Activated gamma-delta T cell treated with Interleukin-2 at 50 U/mL for 16 hours (primary cell): ENCODE data around the gene MRPL20.
A peak's percentile ranks its signal among the peaks of the same experiment; 100 is the strongest.
"Not testable (repeated sequence)": the region's sequence is repeated elsewhere in the genome, so short reads cannot be mapped to it uniquely, and the experiment has no call there.

ENCODE experiments used
- DNase-seq: peaks from one replicate; pipeline ENCODE4 v3.0.0-alpha.2; 2020

The MRPL20 gene

GRCh38 chr1:1380860-1381259 lies 26.2 kb downstream of the MRPL20 start:
- DNase-seq, result no peak

GRCh38 chr1:1377540-1378205 lies 29.4 kb downstream of the MRPL20 start:
- no peak for DNase-seq

- DNase-seq, result no peak
Measured at GRCh38 chr1:1376551-1377226, 30.4 kb downstream of the MRPL20 start.

- peak; percentile 95 for DNase-seq
Measured at GRCh38 chr1:1374929-1375662, 32.0 kb downstream of the MRPL20 start, which contains the start of gene AURKAIP1. AURKAIP1 (minus strand) TSS chr1:1375207; CDS start chr1:1374756, 451 bp downstream.

- peak; percentile 6 for DNase-seq
Measured at GRCh38 chr1:1374589-1374928, 32.5 kb downstream of the MRPL20 start.

GRCh38 chr1:1373815-1374588 lies 33.1 kb downstream of the MRPL20 start:
- DNase-seq, result no peak

- no peak for DNase-seq
Measured at GRCh38 chr1:1373051-1373814, 33.9 kb downstream of the MRPL20 start.

GRCh38 chr1:1371746-1372711 lies 35.1 kb downstream of the MRPL20 start:
- peak; percentile 78 for DNase-seq

- peak; percentile 58 for DNase-seq
Measured at GRCh38 chr1:1371364-1371745, 35.7 kb downstream of the MRPL20 start.

GRCh38 chr1:1370771-1371300 lies 36.3 kb downstream of the MRPL20 start:
- no peak for DNase-seq

GRCh38 chr1:1370094-1370493 lies 37.0 kb downstream of the MRPL20 start:
- not testable (repeated sequence) for DNase-seq

- no peak for DNase-seq
Measured at GRCh38 chr1:1367315-1367714, 39.8 kb downstream of the MRPL20 start.

GRCh38 chr1:1366699-1367066 lies 40.4 kb downstream of the MRPL20 start:
- DNase-seq, result no peak

- no peak for DNase-seq
Measured at GRCh38 chr1:1365875-1366698, 41.0 kb downstream of the MRPL20 start.

- DNase-seq, result no peak
Measured at GRCh38 chr1:1364266-1364665, 42.8 kb downstream of the MRPL20 start.

- no peak for DNase-seq
Measured at GRCh38 chr1:1361982-1362423, 45.1 kb downstream of the MRPL20 start.

GRCh38 chr1:1361233-1361981 lies 45.7 kb downstream of the MRPL20 start:
- no peak for DNase-seq

- no peak for DNase-seq
Measured at GRCh38 chr1:1360506-1361169, 46.5 kb downstream of the MRPL20 start.
